Mesodermal cell (in vitro differentiated cells): ENCODE data around the gene SNRK.

ENCODE experiments used
- H3K27ac ChIP-seq: 2 replicates; pipeline ENCODE4 v1.7.0; 2013; ENCODE audit warnings: mild to moderate bottlenecking, low read depth, low read length, moderate library complexity; ENCODE audit not compliant: severe bottlenecking
- H3K36me3 ChIP-seq: 2 replicates; pipeline ENCODE4 v1.7.1; 2013; ENCODE audit warnings: mild to moderate bottlenecking, low read length, moderate library complexity; ENCODE audit not compliant: control insufficient read depth, insufficient read depth
- H3K4me1 ChIP-seq: one replicate; pipeline ENCODE4 v1.7.1; 2013; ENCODE audit warnings: mild to moderate bottlenecking, low read length; ENCODE audit not compliant: insufficient read depth, control insufficient read depth, poor library complexity, severe bottlenecking
- H3K4me3 ChIP-seq: 2 replicates; pipeline ENCODE4 v1.7.0; 2013; ENCODE audit warnings: low read length, control low read depth, mild to moderate bottlenecking; ENCODE audit not compliant: insufficient read depth, poor library complexity, severe bottlenecking; ENCODE audit errors: extremely low read depth
- H3K9me3 ChIP-seq: 2 replicates; pipeline ENCODE4 v1.7.1; 2013; ENCODE audit warnings: mild to moderate bottlenecking, low read length, moderate library complexity; ENCODE audit not compliant: control insufficient read depth
- WGBS, 2 experiments: methylation state at CpG; one replicate each; pipeline ENCODE4 v1.1.5; 2013; ENCODE audit warnings: missing lambda C conversion rate in 2 of 2; ENCODE audit not compliant: insufficient coverage in 2 of 2; 5-methylcytosine and 5-hydroxymethylcytosine counted together

SNRK gene

GRCh38 chr3:43307649-43308048, 21.3 kb downstream of the SNRK start:
- H3K4me1 ChIP-seq = no peaks in the 10 kb centered on the region
- H3K36me3 ChIP-seq = peaks cover 29% of the 10 kb centered on the region
- no peak overlapping the region for H3K4me3 ChIP-seq
- 90 to 100% methylated on average over 1 of the region's 2 CpGs for WGBS, 2 experiments
- H3K27ac ChIP-seq = no peak overlapping the region
- no peaks in the 10 kb centered on the region for H3K9me3 ChIP-seq

GRCh38 chr3:43309372-43310305, 23.3 kb downstream of the SNRK start:
- no peaks in the 10 kb centered on the region for H3K4me1 ChIP-seq
- peaks cover 18% of the 10 kb centered on the region for H3K36me3 ChIP-seq
- 100% methylated on average over 2 of the region's 12 CpGs; no CpG with 5 or more reads in 1 of the 2 experiments for WGBS, 2 experiments
- H3K27ac ChIP-seq = no peak overlapping the region
- H3K4me3 ChIP-seq = no peak overlapping the region
- H3K9me3 ChIP-seq = no peaks in the 10 kb centered on the region

GRCh38 chr3:43316783-43317460, 30.6 kb downstream of the SNRK start:
- H3K9me3 ChIP-seq = no peaks in the 10 kb centered on the region
- WGBS, 2 experiments = 76 to 83% methylated on average over 1 to 2 of the region's 4 CpGs
- no peaks in the 10 kb centered on the region for H3K4me1 ChIP-seq
- H3K36me3 ChIP-seq = peaks cover 3% of the 10 kb centered on the region
- peak overlapping the region; percentile 10 for H3K27ac ChIP-seq
- H3K4me3 ChIP-seq = no peak overlapping the region

GRCh38 chr3:43317461-43318316, 31.3 kb downstream of the SNRK start:
- Histone ChIP-seq H3K27ac (no peak overlapping the region), H3K4me1 (no peaks in the 10 kb centered on the region)
- 87 to 96% methylated on average over 4 of the region's 8 CpGs for WGBS, 2 experiments

GRCh38 chr3:43319376-43319775, 33.0 kb downstream of the SNRK start:
- peaks cover 3% of the 10 kb centered on the region for H3K36me3 ChIP-seq
- H3K4me1 ChIP-seq = no peaks in the 10 kb centered on the region
- H3K9me3 ChIP-seq = no peaks in the 10 kb centered on the region
- no peak overlapping the region for H3K27ac ChIP-seq
- H3K4me3 ChIP-seq = no peak overlapping the region
- WGBS, 2 experiments = 90 to 96% methylated on average over 4 of the region's 6 CpGs

More at GRCh38 chr3:43317461-43318316, 31.3 kb downstream of the SNRK start:
- Histone ChIP-seq H3K4me3 (no peak overlapping the region), H3K36me3 (peaks cover 3% of the 10 kb centered on the region), H3K9me3 (no peaks in the 10 kb centered on the region)

GRCh38 chr3:43319794-43320193, 33.5 kb downstream of the SNRK start:
- Histone ChIP-seq H3K9me3 (no peaks in the 10 kb centered on the region), H3K4me3 (no peak overlapping the region), H3K4me1 (no peaks in the 10 kb centered on the region), H3K36me3 (peaks cover 3% of the 10 kb centered on the region), H3K27ac (no peak overlapping the region)
- WGBS, 2 experiments = 100% methylated on average over 1 of the region's 3 CpGs; no CpG with 5 or more reads in 1 of the 2 experiments

GRCh38 chr3:43320288-43320687, 33.9 kb downstream of the SNRK start:
- H3K27ac ChIP-seq = no peak overlapping the region
- no peaks in the 10 kb centered on the region for H3K9me3 ChIP-seq
- H3K4me1 ChIP-seq = no peaks in the 10 kb centered on the region
- H3K4me3 ChIP-seq = no peak overlapping the region
- peaks cover 3% of the 10 kb centered on the region for H3K36me3 ChIP-seq
- WGBS, 2 experiments = 83 to 100% methylated on average over 1 of the region's 5 CpGs

- WGBS, 2 experiments = 100% methylated on average over 1 of the region's 1 CpG; no CpG with 5 or more reads in 1 of the 2 experiments
- H3K4me1 ChIP-seq = no peaks in the 10 kb centered on the region
These were observed 37.2 kb downstream of the SNRK start for GRCh38 chr3:43323541-43323940.

GRCh38 chr3:43326891-43327581, 40.7 kb downstream of the SNRK start:
- no peak overlapping the region for H3K27ac ChIP-seq
- WGBS, 2 experiments = 100% methylated on average over 2 of the region's 3 CpGs; no CpG with 5 or more reads in 1 of the 2 experiments
- H3K9me3 ChIP-seq = no peaks in the 10 kb centered on the region
- H3K4me1 ChIP-seq = no peaks in the 10 kb centered on the region
- no peak overlapping the region for H3K4me3 ChIP-seq
- no peaks in the 10 kb centered on the region for H3K36me3 ChIP-seq

More at GRCh38 chr3:43323541-43323940, 37.2 kb downstream of the SNRK start:
- no peaks in the 10 kb centered on the region for H3K9me3 ChIP-seq
- peaks cover 1% of the 10 kb centered on the region for H3K36me3 ChIP-seq
- no peak overlapping the region for H3K27ac ChIP-seq
- no peak overlapping the region for H3K4me3 ChIP-seq

- H3K9me3 ChIP-seq = no peaks in the 10 kb centered on the region
- no peak overlapping the region for H3K4me3 ChIP-seq
- no peaks in the 10 kb centered on the region for H3K4me1 ChIP-seq
- no peak overlapping the region for H3K27ac ChIP-seq
- peaks cover 3% of the 10 kb centered on the region for H3K36me3 ChIP-seq
These were observed 41.2 kb downstream of the SNRK start for GRCh38 chr3:43327582-43327979.
